NT2/D1 (cell line): Measurements from ENCODE around the gene RNU1-1.
"Not testable (repeated sequence)": the region's sequence is repeated elsewhere in the genome, so short reads cannot be mapped to it uniquely, and the experiment has no call there.

Experiments used
- DNase-seq: peaks from one replicate; pipeline ENCODE4 v3.0.0-alpha.2; 2011; ENCODE audit warnings: low read depth, low spot score
- H3K27me3 ChIP-seq: 2 replicates; pipeline ENCODE4 v1.6.0; 2011; ENCODE audit warnings: mild to moderate bottlenecking; ENCODE audit not compliant: insufficient read length, insufficient read depth
- H3K36me3 ChIP-seq: 2 replicates; pipeline ENCODE4 v1.6.1; 2011; ENCODE audit warnings: mild to moderate bottlenecking, low read length, mixed read lengths; ENCODE audit not compliant: insufficient read depth, insufficient read length
- H3K4me1 ChIP-seq: 2 replicates; pipeline ENCODE4 v1.5.1; 2011; ENCODE audit not compliant: insufficient read depth, insufficient read length
- H3K4me3 ChIP-seq: 2 replicates; pipeline ENCODE4 v1.5.1; 2011; ENCODE audit warnings: low read depth; ENCODE audit not compliant: insufficient read length
- H3K9ac ChIP-seq: 2 replicates; pipeline ENCODE4 v1.6.0; 2011; ENCODE audit warnings: low read depth; ENCODE audit not compliant: insufficient read length
- H3K9me3 ChIP-seq: 2 replicates; pipeline ENCODE4 v1.5.1; 2011; ENCODE audit warnings: mild to moderate bottlenecking, low read length; ENCODE audit not compliant: insufficient read depth
- SUZ12 ChIP-seq: IDR thresholded peaks from 2 replicates; pipeline ENCODE4 v1.6.1; 2011; ENCODE audit not compliant: insufficient read length, insufficient read depth; ENCODE audit errors: extremely low read depth
- YY1 ChIP-seq: IDR thresholded peaks from 2 replicates; pipeline ENCODE4 v1.6.1; 2011; ENCODE audit not compliant: insufficient read length, insufficient read depth
- ZNF274 ChIP-seq: IDR thresholded peaks from 2 replicates; pipeline ENCODE4 v1.6.1; 2011; ENCODE audit warnings: mild to moderate bottlenecking, low read depth, low read length

The RNU1-1 gene

DNA sequence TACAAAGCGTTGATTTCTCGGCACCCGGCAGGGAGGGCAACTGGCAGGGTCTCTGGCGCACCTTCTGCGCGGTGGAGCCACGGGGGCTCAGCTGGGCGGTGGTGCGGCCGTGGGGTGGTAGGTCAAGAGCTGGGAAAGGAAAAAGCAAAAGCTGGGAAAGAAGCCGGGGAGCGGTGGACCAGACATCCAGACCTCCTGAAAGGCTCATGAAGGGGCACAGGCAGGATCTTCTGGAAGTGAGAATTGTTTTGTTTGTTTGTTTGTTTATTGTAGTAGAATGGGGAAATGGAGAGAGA, 7.2 kb upstream of the RNU1-1 start:
- no peaks in the 10 kb centered on the region for H3K27me3 ChIP-seq
- DNase-seq = no peak
- H3K9me3 ChIP-seq = no peaks in the 10 kb centered on the region
- no peak overlapping the region for H3K4me3 ChIP-seq
- no peak for TF ChIP-seq ZNF274
- TF ChIP-seq SUZ12 = no peak
- no peak for TF ChIP-seq YY1
- H3K9ac ChIP-seq = no peak overlapping the region
- H3K4me1 ChIP-seq = no peaks in the 10 kb centered on the region
- H3K36me3 ChIP-seq = no peaks in the 10 kb centered on the region

GRCh38 chr1:16520435-16521287, 6.6 kb upstream of the RNU1-1 start:
- not testable (repeated sequence) for H3K4me3 ChIP-seq

DNA sequence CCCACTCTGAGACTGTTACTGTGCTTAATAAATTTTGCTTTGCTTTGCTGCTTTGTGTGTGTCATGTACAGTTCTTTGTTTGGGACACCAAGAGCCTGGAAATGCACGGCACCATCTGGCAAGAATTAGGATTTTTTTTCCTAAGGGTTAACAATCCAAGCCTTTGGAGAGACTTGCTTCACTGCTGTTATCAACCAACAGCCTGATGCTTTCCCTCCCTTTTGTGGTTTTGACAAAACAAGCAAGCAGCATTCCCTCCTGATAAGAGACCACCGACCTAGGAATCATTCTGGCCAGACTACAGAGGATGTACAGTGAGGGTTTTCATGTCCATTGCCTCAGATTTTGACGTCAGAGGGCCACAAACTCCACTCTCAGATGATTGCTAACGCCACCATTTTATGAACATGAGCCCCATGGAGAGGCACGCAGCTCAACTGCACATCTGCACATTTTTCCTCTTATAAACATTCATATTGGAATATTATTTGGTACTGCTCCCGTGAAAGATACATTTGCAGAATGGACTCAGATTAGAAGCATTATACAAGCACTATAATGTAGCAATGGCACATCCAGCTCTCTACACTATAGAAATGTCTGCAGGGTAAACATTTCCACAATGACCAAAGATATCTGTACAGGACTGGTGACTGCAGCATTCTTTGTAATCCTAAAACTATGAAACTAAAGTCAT, 5.3 kb upstream of the RNU1-1 start:
- not testable (repeated sequence) for H3K4me3 ChIP-seq, H3K9me3 ChIP-seq, H3K36me3 ChIP-seq, H3K4me1 ChIP-seq, H3K27me3 ChIP-seq, DNase-seq, H3K9ac ChIP-seq

More at GRCh38 chr1:16520435-16521287, 6.6 kb upstream of the RNU1-1 start:
- H3K9ac ChIP-seq, DNase-seq, H3K4me1 ChIP-seq, H3K36me3 ChIP-seq, H3K27me3 ChIP-seq, H3K9me3 ChIP-seq: not testable (repeated sequence)

DNA sequence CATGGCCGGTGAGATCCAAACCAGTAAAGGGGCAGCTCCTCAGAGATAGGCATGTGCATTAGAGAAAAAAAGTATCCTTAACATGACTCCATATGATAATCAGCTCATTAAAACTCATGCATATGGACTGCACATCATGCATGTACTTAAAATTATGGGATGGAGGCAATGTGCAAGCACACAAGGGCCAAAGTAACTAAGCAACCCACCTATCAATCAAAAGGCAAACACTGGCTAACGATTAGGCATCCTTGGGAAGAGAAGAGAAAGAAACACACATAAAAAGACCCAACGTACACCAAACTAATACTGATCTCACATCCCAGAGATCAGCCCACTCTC, 4.8 kb upstream of the RNU1-1 start:
- not testable (repeated sequence) for H3K9ac ChIP-seq, H3K9me3 ChIP-seq, H3K27me3 ChIP-seq, H3K4me1 ChIP-seq, H3K4me3 ChIP-seq, H3K36me3 ChIP-seq, DNase-seq

- not testable (repeated sequence) for H3K36me3 ChIP-seq, H3K9me3 ChIP-seq, H3K4me1 ChIP-seq, H3K4me3 ChIP-seq, H3K27me3 ChIP-seq, H3K9ac ChIP-seq, DNase-seq
Observed at GRCh38 chr1:16516694-16517410, 2.8 kb upstream of the RNU1-1 start.

- H3K4me3 ChIP-seq, H3K4me1 ChIP-seq, H3K9ac ChIP-seq, H3K36me3 ChIP-seq, H3K27me3 ChIP-seq, H3K9me3 ChIP-seq: not testable (repeated sequence)
- peak; percentile 51 for DNase-seq
Observed at GRCh38 chr1:16513412-16514106, 526 bp downstream of the RNU1-1 start.

GRCh38 chr1:16512624-16513411, 1.3 kb downstream of the RNU1-1 start:
- H3K4me1 ChIP-seq, H3K4me3 ChIP-seq, H3K36me3 ChIP-seq, H3K27me3 ChIP-seq, DNase-seq, H3K9ac ChIP-seq, H3K9me3 ChIP-seq: not testable (repeated sequence)

DNA sequence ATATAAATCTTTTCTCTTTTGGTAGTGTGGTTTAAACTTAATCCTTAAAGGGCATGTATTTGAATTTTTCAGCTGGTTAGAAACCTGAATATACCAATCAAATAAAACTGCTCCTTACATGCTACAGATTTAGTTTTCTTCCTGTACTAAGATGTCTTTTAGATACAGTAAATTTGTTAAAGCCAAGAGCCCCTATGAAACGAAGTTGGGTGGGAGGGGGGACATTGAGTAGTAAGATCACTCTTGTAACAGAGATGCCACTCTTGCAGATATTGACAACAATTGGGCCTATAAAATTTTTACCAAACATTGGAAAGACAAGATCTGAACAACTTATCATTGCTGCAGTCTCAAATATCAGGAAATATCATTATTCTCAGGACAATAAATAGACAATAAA, 2.2 kb downstream of the RNU1-1 start:
- DNase-seq, H3K9ac ChIP-seq, H3K9me3 ChIP-seq, H3K4me3 ChIP-seq, H3K36me3 ChIP-seq, H3K4me1 ChIP-seq, H3K27me3 ChIP-seq: not testable (repeated sequence)

DNA sequence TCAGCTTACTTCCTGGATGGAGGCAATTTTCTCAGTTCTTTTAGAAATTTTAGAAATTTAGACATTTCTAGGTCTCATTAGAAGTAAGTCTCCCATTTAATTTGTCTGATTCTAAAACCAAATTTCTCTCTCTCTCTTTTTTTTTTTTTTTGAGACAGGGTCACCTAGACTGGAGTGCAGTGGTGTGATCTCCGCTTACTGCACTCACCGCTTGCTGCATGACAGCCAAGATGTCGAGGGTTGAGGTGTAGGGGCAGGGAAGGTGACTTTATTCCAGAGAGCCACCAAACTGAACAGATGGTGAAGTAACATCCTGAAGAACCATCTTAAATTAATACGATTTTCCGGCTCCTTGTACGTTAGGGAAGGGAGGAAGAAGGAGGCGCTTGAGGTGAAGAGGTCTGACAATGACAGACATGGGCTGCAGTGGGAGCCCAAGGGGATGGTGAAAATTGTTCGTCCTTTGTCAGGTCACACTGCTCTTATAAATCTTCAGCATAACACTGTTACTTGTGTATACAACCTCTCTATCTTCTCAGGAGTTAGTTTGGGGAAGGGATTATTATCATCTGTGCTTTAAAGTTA, 5.1 kb downstream of the RNU1-1 start:
- H3K27me3 ChIP-seq, H3K4me3 ChIP-seq, H3K9ac ChIP-seq, H3K9me3 ChIP-seq, DNase-seq, H3K36me3 ChIP-seq, H3K4me1 ChIP-seq: not testable (repeated sequence)

DNA sequence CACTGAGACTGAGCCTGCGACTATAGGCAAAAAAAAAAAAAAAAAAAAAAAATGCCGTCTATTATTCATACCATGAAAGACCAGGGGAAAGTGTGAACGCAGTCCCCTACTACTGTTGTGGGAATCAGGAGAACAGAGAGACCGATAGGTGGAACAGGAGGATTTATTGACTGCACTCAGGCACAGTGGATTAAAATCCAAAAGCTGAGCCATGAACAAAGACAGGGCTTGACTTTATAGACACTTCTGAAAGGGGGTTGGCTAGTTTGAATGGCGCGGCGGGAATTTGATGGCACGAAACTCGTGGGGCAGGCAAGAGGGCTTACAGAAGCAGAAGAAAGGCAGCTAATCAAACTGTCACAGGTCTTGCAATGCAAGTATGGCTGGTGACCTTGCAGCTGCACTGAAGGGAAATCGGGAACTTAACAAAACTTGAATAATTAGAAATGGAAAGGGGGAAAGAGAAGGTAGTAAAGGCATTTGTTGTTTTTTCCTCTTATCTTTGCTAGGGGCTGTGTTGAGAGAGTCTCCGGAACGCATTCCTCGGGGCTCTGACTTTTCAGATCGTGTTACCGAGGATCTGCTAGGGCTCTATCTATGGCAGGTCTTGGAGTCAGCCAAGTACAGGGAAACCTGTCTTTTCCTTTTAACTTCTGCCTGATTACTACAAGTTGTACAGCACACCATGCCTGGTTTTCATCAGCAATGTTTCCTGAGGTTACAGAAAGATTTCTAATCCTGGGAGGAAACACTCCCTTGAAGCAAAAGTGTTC, 7.5 kb downstream of the RNU1-1 start:
- H3K36me3 ChIP-seq, DNase-seq, H3K27me3 ChIP-seq, H3K4me1 ChIP-seq, H3K9me3 ChIP-seq, H3K4me3 ChIP-seq, H3K9ac ChIP-seq: not testable (repeated sequence)
